ENCODE data around the gene RPS25. TPM values are rescaled to one million over a fixed set of nuclear protein-coding genes. Genes with fewer than 3 reads are reported as not detected.
A peak's percentile ranks its signal among the peaks of the same experiment; 100 is the strongest.
"Not testable (repeated sequence)": the region's sequence is repeated elsewhere in the genome, so short reads cannot be mapped to it uniquely, and the experiment has no call there.

Gene RPS25
- total RNA-seq, 4 donors from 2014 or later, result 1,252 to 2,859 (median 1,930) TPM

GRCh38 chr11:119025099-119025473, 6.9 kb upstream of the RPS25 start:
- no peak for DNase-seq (ENCODE audit: low spot score in 2 of 2)
- WGBS, 2 donors, result 66 to 70% methylated on average over 5 of the region's 5 CpGs
- intact Hi-C loops (cut with DNase I; ENCODE audit: low total_unique reads), result no loop called here
- TF ChIP-seq POLR2A (IDR thresholded peaks at IDR 0.05) (no peak), CTCF (IDR thresholded peaks at IDR 0.05) (no peak)
- no peak overlapping the region for H3K4me3 ChIP-seq (ENCODE audit: low read depth, poor library complexity, severe bottlenecking)

- intact Hi-C loops (cut with DNase I; ENCODE audit: low total_unique reads), result no loop called here
- no peak overlapping the region for H3K4me3 ChIP-seq (ENCODE audit: low read depth, poor library complexity, severe bottlenecking)
- 71 to 80% methylated on average over 15 of the region's 15 CpGs for WGBS, 2 donors
- DNase-seq (ENCODE audit: low spot score in 2 of 2), result no peak
- no peak for TF ChIP-seq POLR2A (IDR thresholded peaks at IDR 0.05)
- no peak for TF ChIP-seq CTCF (IDR thresholded peaks at IDR 0.05)
Measured at GRCh38 chr11:119024430-119025098, 6.4 kb upstream of the RPS25 start.

GRCh38 chr11:119023741-119024140, 5.6 kb upstream of the RPS25 start:
- intact Hi-C loops (cut with DNase I; ENCODE audit: low total_unique reads), result no loop called here

GRCh38 chr11:119021631-119022030, 3.5 kb upstream of the RPS25 start:
- no peak for TF ChIP-seq CTCF (IDR thresholded peaks at IDR 0.05)
- intact Hi-C loops (cut with DNase I; ENCODE audit: low total_unique reads), result no loop called here
- DNase-seq (ENCODE audit: low spot score in 2 of 2), result no peak
- WGBS, 2 donors, result 89 to 91% methylated on average over 5 of the region's 5 CpGs
- H3K4me3 ChIP-seq (ENCODE audit: low read depth, poor library complexity, severe bottlenecking), result no peak overlapping the region

More at GRCh38 chr11:119023741-119024140, 5.6 kb upstream of the RPS25 start:
- no peak for DNase-seq (ENCODE audit: low spot score in 2 of 2)
- no peak for TF ChIP-seq POLR2A (IDR thresholded peaks at IDR 0.05)
- no peak for TF ChIP-seq CTCF (IDR thresholded peaks at IDR 0.05)
- no peak overlapping the region for H3K4me3 ChIP-seq (ENCODE audit: low read depth, poor library complexity, severe bottlenecking)

- 28 to 46% methylated on average over 2 of the region's 2 CpGs for WGBS, 2 donors
- intact Hi-C loops (cut with DNase I; ENCODE audit: low total_unique reads), result no loop called here
- TF ChIP-seq CTCF (IDR thresholded peaks at IDR 0.05), result no peak
- TF ChIP-seq POLR2A (IDR thresholded peaks at IDR 0.05), result no peak
- no peak for DNase-seq (ENCODE audit: low spot score in 2 of 2)
- no peak overlapping the region for H3K4me3 ChIP-seq (ENCODE audit: low read depth, poor library complexity, severe bottlenecking)
Measured at GRCh38 chr11:119019996-119020395, 1.9 kb upstream of the RPS25 start.

GRCh38 chr11:119017377-119017776, 766 bp downstream of the RPS25 start:
- WGBS, 2 donors, result 1 to 2% methylated on average over 10 of the region's 10 CpGs
- DNase-seq (ENCODE audit: low spot score in 2 of 2); intact Hi-C loops (cut with DNase I; ENCODE audit: low total_unique reads): not testable (repeated sequence)
- H3K4me3 ChIP-seq (ENCODE audit: low read depth, poor library complexity, severe bottlenecking), result peak overlapping the region; percentile 93

Data from lower leg skin (tissue), 4 donors.